Thoracic aorta (tissue), 2 donors: Measurements from ENCODE around the gene MED27. TPM values are rescaled to one million over a fixed set of nuclear protein-coding genes. Genes with fewer than 3 reads are reported as not detected.

ENCODE experiments used
- ATAC-seq: fragments of 150-250 bp; one replicate; pipeline ENCODE4 v1.8.0; 2017; ENCODE audit warnings: low read depth; ENCODE audit not compliant: insufficient number of reproducible peaks, low FRiP score
- DNase-seq: peaks from one replicate; pipeline ENCODE4 v3.0.0-alpha.2; 2020; ENCODE audit warnings: low spot score
- H3K27ac ChIP-seq, 2 donors: fragments of 200-600 bp; sonication (generic); 1 replicate in 1 of 2; 2 replicates in 1 of 2; pipeline ENCODE4 v1.5.1; 2016; ENCODE audit warnings: mild to moderate bottlenecking in 2 of 2, moderate library complexity in 2 of 2
- H3K27me3 ChIP-seq: fragments of 200-600 bp; sonication (generic); replicated peaks from 2 replicates; pipeline ENCODE4 v1.6.0; 2016; ENCODE audit warnings: mild to moderate bottlenecking; ENCODE audit not compliant: insufficient read depth
- H3K36me3 ChIP-seq: fragments of 200-600 bp; sonication (generic); one replicate; pipeline ENCODE4 v1.5.1; 2016
- H3K4me1 ChIP-seq, 2 donors: fragments of 200-600 bp; sonication (generic); 1 replicate in 1 of 2; 2 replicates in 1 of 2; pipeline versions ENCODE4 v1.5.1 to v1.6.0; 2016; ENCODE audit warnings: low read depth in 2 of 2, mild to moderate bottlenecking in 1 of 2; ENCODE audit not compliant: control insufficient read depth in 1 of 2
- H3K4me3 ChIP-seq: fragments of 200-600 bp; sonication (generic); 2 replicates; pipeline ENCODE4 v1.5.1; 2016; ENCODE audit warnings: mild to moderate bottlenecking
- H3K9me3 ChIP-seq: fragments of 200-600 bp; sonication (generic); 2 replicates; pipeline ENCODE4 v1.5.1; 2016
- CTCF ChIP-seq: fragments of 200-600 bp; sonication (generic); IDR thresholded peaks from one replicate; pipeline ENCODE4 v1.5.1; 2019; ENCODE audit warnings: antibody characterized with exemption
- total RNA-seq, 2 donors: library from RNA; depleted of rRNA; stranded (reverse); fragments of >200 nt; gene quantifications; one replicate each; pipeline versions ENCODE4 v1.1.0 to v1.2.3, GENCODE V29; 2016

MED27 gene
- total RNA-seq, 2 donors from 2014 or later: 19.3 to 26.5 TPM

GRCh38 chr9:131946180-131946579, 133.5 kb downstream of the MED27 start:
- H3K36me3 ChIP-seq: no peaks in the 10 kb centered on the region
- H3K9me3 ChIP-seq: no peaks in the 10 kb centered on the region
- H3K4me3 ChIP-seq: no peak overlapping the region
- ATAC-seq (no peak), DNase-seq (no peak)
- H3K4me1 ChIP-seq: peaks cover 1 to 8% of the 10 kb centered on the region in 2 donors
- no peak for TF ChIP-seq CTCF
- no peak overlapping the region for H3K27ac ChIP-seq
- no peaks in the 10 kb centered on the region for H3K27me3 ChIP-seq

GRCh38 chr9:131943351-131943841, 136.3 kb downstream of the MED27 start:
- Histone ChIP-seq H3K4me1 (no peaks in the 10 kb centered on the region), H3K27me3 (no peaks in the 10 kb centered on the region), H3K9me3 (no peaks in the 10 kb centered on the region), H3K27ac (no peak overlapping the region), H3K36me3 (peaks cover 3% of the 10 kb centered on the region), H3K4me3 (no peak overlapping the region)
- DNase-seq (no peak), ATAC-seq (no peak)
- TF ChIP-seq CTCF: no peak

GRCh38 chr9:131942146-131942720, 137.4 kb downstream of the MED27 start:
- no peak overlapping the region for H3K4me3 ChIP-seq
- peaks cover 3% of the 10 kb centered on the region for H3K36me3 ChIP-seq
- no peaks in the 10 kb centered on the region for H3K4me1 ChIP-seq
- no peak for TF ChIP-seq CTCF
- no peaks in the 10 kb centered on the region for H3K9me3 ChIP-seq
- ATAC-seq (no peak), DNase-seq (no peak)
- no peaks in the 10 kb centered on the region for H3K27me3 ChIP-seq
- no peak overlapping the region for H3K27ac ChIP-seq

GRCh38 chr9:131937451-131937850, 142.2 kb downstream of the MED27 start:
- DNase-seq (no peak), ATAC-seq (no peak)
- no peak for TF ChIP-seq CTCF
- Histone ChIP-seq H3K27ac (no peak overlapping the region), H3K4me1 (no peaks in the 10 kb centered on the region), H3K36me3 (peaks cover 3% of the 10 kb centered on the region), H3K4me3 (no peak overlapping the region), H3K27me3 (no peaks in the 10 kb centered on the region), H3K9me3 (no peaks in the 10 kb centered on the region)

GRCh38 chr9:131936929-131937328, 142.7 kb downstream of the MED27 start:
- no peaks in the 10 kb centered on the region for H3K9me3 ChIP-seq
- ATAC-seq (no peak), DNase-seq (no peak)
- TF ChIP-seq CTCF: no peak
- H3K4me1 ChIP-seq: no peaks in the 10 kb centered on the region
- H3K4me3 ChIP-seq: no peak overlapping the region
- H3K36me3 ChIP-seq: peaks cover 3% of the 10 kb centered on the region
- H3K27me3 ChIP-seq: no peaks in the 10 kb centered on the region
- H3K27ac ChIP-seq: no peak overlapping the region
